ENCODE data around the gene USP7.

DNA sequence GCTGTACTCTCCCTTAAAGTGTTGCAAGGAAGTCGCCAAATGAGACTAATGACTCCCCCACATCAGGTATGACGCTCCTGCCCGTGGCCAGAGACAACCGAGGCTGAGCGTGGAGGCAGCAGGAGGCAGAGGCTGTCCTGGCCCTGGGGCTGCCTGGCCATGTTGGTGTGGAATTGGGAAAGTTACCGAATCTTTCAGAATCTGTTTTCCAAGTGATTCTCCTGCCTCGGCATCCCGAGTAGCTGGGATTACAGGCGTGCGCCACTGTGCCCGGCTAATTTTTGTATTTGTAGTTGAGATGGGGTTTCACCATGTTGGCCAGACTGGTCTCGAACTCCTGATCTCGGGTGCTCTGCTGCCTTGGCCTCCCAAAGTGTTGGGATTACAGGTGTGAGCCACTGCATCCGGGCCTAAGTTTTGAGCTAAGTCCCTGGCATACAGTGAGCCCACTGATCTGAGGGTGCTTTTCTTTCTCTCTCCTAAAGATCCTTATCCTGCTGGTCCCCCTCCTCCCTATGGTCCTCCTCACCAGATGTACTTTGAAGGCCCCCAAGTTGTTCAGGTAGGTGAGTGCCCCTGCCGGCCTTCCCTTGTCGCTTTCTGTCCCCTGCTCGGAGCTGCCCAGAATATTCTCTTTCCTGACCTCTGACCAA lies 80.9 kb downstream of the USP7 start:
- TF ChIP-seq POLR2A (IDR thresholded peaks at IDR 0.05) (no peak), POLR2AphosphoS5 (IDR thresholded peaks at IDR 0.05) (no peak)

Measured in prostate gland (tissue), 1 donor.